ENCODE data around the gene MCFD2. TPM values are rescaled to one million over a fixed set of nuclear protein-coding genes. Genes with fewer than 3 reads are reported as not detected.

MCFD2 gene
- total RNA-seq, 1 donor from 2014 or later = 161 TPM

GRCh38 chr2:46917628-46918027 lies 2.0 kb upstream of the MCFD2 start:
- Histone ChIP-seq H3K79me2 (ENCODE audit: insufficient read depth, low read length) (peaks cover 43% of the 10 kb centered on the region), H4K20me1 (ENCODE audit: insufficient read depth, low read length) (peaks cover 26% of the 10 kb centered on the region), H3K4me2 (ENCODE audit: low read length) (no peak overlapping the region), H3K4me3 (ENCODE audit: insufficient read depth, low read depth, low read length) (no peak overlapping the region), H2AFZ (ENCODE audit: low read depth, low read length) (no peak overlapping the region), H3K27me3 (ENCODE audit: insufficient read depth, low read length) (no peaks in the 10 kb centered on the region), H3K36me3 (ENCODE audit: insufficient read depth, low read length) (no peaks in the 10 kb centered on the region), H3K9me3 (ENCODE audit: insufficient read depth, low read depth, low read length) (no peaks in the 10 kb centered on the region), H3K9ac (ENCODE audit: low read length) (no peak overlapping the region), H3K27ac (ENCODE audit: low read depth, low read length) (no peak overlapping the region), H3K4me1 (ENCODE audit: insufficient read depth, low read length) (peaks cover 33% of the 10 kb centered on the region)
- FAIRE-seq (no peak), DNase-seq (ENCODE audit: low read depth) (no peak)
- TF ChIP-seq CTCF (IDR thresholded peaks at IDR 0.05; ENCODE audit: insufficient read depth, low read depth, low read length) (no peak), EZH2 (IDR thresholded peaks at IDR 0.05; ENCODE audit: insufficient read depth, low read length) (no peak)
- H3K27ac Mint-ChIP-seq (ENCODE audit: unreplicated experiment) = no peak overlapping the region
- H3K9me3 Mint-ChIP-seq (ENCODE audit: unreplicated experiment) = no peaks in the 10 kb centered on the region
- peak overlapping the region; percentile 87 for H3K4me3 Mint-ChIP-seq (ENCODE audit: unreplicated experiment)
- peaks cover 22% of the 10 kb centered on the region for H3K4me1 Mint-ChIP-seq (ENCODE audit: low read depth, unreplicated experiment)
- no peaks in the 10 kb centered on the region for H3K27me3 Mint-ChIP-seq (ENCODE audit: low read depth, unreplicated experiment)
- peaks cover 9% of the 10 kb centered on the region for H3K36me3 Mint-ChIP-seq (ENCODE audit: low read depth, unreplicated experiment)

DNA sequence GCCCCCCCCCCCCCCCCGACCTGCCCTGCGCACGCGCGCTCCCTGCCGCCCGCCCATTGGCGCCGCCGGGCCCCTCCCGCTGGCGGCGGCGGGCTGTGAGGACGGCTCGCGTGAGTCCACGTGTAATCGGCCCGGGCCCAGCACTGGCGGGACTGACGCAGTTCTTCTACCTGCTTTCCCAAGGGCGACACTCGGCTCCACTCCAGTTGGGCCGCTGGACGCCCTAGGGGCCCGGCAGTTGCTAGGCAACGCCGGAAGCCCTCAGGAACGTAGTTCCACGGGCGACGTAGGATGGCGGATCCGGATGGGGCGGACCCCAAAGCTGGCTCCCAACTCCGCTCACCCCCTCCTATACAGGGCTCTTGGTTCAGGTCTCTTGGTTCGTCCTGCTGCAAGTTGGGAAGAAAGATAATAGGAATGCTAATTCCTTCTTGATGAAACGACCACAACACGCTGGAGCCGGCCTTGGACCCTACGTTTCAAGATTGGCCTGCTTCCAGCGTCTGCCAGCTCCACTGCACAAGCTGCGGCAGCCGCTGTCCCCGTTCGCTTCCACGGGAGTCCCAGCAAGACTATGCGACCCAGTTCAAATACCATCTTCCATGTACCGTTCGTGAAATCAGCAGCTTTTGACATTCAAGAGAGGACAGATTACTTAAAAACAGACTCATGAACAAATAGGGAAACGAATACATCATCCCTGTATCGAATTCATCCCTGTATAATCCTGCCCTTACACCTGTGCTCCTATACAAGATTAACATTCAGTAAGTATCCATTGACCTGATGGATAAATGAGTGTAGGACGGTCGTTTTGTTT lies 415 bp upstream of the MCFD2 start:
- Histone ChIP-seq H3K4me1 (ENCODE audit: insufficient read depth, low read length) (peaks cover 26% of the 10 kb centered on the region), H3K36me3 (ENCODE audit: insufficient read depth, low read length) (no peaks in the 10 kb centered on the region), H3K4me2 (ENCODE audit: low read length) (peak overlapping the region; percentile 97), H3K27me3 (ENCODE audit: insufficient read depth, low read length) (no peaks in the 10 kb centered on the region), H2AFZ (ENCODE audit: low read depth, low read length) (peak overlapping the region; percentile 90), H3K9me3 (ENCODE audit: insufficient read depth, low read depth, low read length) (no peaks in the 10 kb centered on the region), H3K79me2 (ENCODE audit: insufficient read depth, low read length) (peaks cover 59% of the 10 kb centered on the region), H3K27ac (ENCODE audit: low read depth, low read length) (peak overlapping the region; percentile 90), H3K9ac (ENCODE audit: low read length) (peak overlapping the region; percentile 90), H3K4me3 (ENCODE audit: insufficient read depth, low read depth, low read length) (peak overlapping the region; percentile 85), H4K20me1 (ENCODE audit: insufficient read depth, low read length) (peaks cover 35% of the 10 kb centered on the region)
- peak overlapping the region; percentile 38 for H3K27ac Mint-ChIP-seq (ENCODE audit: unreplicated experiment)
- FAIRE-seq = no peak
- peak overlapping the region; percentile 87 for H3K4me3 Mint-ChIP-seq (ENCODE audit: unreplicated experiment)
- DNase-seq (ENCODE audit: low read depth) = peak; percentile 80
- H3K9me3 Mint-ChIP-seq (ENCODE audit: unreplicated experiment) = no peaks in the 10 kb centered on the region
- no peaks in the 10 kb centered on the region for H3K27me3 Mint-ChIP-seq (ENCODE audit: low read depth, unreplicated experiment)
- peaks cover 15% of the 10 kb centered on the region for H3K36me3 Mint-ChIP-seq (ENCODE audit: low read depth, unreplicated experiment)
- peaks cover 22% of the 10 kb centered on the region for H3K4me1 Mint-ChIP-seq (ENCODE audit: low read depth, unreplicated experiment)
- no peak for TF ChIP-seq CTCF (IDR thresholded peaks at IDR 0.05; ENCODE audit: insufficient read depth, low read depth, low read length)
- TF ChIP-seq EZH2 (IDR thresholded peaks at IDR 0.05; ENCODE audit: insufficient read depth, low read length) = no peak

Measured in astrocyte (in vitro differentiated cells and primary cell).